DLD1 (cell line): ENCODE results near the gene PIGP.
"Not testable (repeated sequence)": the region's sequence is repeated elsewhere in the genome, so short reads cannot be mapped to it uniquely, and the experiment has no call there.

Source experiments
- in situ Hi-C: cut with HindIII; loops from 2 replicates; pipeline ENCODE4 v1.10.0; 2017; ENCODE audit warnings: low sequenced_read_pairs

The PIGP gene

DNA sequence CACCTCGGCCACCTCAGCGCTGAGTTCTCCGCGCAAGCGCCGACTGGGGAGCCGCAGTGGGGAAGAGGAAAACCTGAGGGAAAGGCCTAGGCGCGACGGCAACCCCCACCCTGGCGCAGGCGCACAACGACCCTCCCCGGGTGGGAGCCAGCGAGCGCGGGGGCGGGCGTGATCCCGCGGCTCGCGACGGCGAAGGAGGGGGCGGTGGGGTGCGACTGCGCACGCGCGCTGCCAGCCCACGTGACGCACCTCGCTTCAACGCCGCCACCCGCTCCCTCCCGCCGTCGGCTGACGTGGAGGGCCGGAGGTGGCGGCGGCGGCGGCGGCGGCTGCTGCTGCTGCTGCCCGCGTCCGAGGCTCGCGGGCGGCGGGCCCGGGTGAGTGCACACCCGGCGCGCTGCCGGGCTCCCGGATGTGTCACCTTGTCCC, at the start of gene PIGP, which contains the start of gene TTC3:
PIGP (minus strand) TSS at position 84 of the 429 bp plus-strand sequence. CDS start 556 bp downstream, outside the sequence.
TTC3 (plus strand) TSS at position 267 of the 429 bp plus-strand sequence. CDS start 14,004 bp downstream, outside the sequence.
- in situ Hi-C loops: no loop called here

DNA sequence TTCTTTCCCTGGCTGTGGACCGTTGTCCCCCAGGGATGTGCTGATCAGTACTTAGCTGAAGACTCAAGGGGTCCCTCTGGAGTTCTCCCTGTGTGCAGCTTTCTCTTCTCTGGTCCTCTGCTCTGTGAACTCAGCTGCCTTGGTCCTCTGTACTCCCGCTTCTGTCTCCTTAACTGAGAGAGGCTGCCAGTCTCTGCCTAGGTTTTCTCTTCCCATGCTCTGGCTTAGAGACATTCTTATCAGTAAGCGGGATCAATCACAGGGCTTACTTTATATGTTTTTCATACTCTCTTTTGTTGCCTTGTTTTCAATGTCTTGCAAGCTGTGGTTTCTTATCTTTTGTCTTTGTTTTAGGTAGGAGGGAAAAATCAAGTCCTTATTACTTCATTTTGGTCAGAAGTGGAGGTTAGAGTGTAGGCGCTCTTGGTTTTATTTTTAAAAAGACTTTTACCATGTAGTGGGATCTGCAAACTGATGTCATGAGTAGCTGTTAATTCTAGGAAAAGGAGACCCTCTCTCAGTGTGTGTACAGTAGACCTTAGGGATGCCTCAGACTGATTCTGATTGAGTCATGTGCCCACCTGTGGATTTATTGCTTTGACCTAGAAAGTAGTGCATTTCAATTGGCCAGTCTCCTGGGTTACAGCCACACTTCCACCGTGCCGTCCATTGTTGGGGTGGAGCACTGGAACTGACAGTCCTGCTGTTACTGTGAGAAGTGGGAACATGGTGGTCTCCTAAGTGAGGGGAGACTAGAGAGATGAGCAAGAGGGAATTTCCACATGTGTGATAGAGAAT, 46.7 kb upstream of the PIGP start:
- in situ Hi-C loops: no loop called here

DNA sequence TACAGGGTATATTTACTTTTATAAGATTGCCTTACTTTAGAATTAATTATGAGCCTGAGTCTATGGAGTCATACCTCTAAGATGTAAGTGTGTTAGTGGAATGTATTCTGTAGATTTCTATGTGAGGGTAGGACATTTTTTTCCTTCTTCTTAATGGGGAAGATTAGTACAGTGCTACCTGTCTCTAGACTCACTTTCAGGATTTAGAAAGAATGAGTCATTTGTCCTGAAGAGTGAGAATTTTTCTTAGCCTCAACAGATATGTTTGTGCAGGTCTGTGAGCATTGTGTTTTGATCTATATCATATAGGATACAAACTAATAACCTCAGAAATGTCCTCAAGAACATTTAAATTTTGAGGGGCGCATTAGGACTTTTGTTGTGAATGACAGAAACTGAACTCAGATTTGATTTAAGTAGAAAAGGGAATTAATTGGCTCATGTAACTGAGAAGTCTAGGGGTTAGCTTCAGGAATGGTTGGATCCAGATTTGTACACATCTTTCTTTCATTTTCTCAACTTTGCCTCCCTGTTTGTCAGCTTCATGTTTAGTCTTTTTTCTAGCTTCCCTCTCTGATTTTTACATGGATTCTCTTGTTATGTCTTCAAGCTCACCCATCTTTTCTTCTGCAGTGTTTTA, 45.4 kb upstream of the PIGP start:
- in situ Hi-C loops: no loop called here

DNA sequence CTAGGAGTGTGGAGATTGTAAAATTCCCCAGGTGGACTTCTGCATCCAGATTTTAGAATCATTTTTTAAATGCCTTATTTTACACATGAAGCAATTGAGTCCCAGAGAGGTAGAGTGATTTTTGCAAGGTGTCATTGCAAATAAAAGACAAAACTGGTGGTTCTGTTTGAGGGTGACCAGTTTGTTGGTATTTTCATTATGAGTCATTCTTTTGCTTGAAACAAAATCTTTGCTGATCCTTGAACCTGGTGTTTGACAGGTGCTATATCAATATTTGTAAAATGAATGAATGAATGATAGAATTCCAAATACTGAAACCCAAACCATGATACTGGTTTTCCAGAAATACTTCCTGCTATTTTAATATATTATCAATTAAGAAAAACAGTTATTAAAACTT, 44.3 kb upstream of the PIGP start:
- in situ Hi-C loops: no loop called here

DNA sequence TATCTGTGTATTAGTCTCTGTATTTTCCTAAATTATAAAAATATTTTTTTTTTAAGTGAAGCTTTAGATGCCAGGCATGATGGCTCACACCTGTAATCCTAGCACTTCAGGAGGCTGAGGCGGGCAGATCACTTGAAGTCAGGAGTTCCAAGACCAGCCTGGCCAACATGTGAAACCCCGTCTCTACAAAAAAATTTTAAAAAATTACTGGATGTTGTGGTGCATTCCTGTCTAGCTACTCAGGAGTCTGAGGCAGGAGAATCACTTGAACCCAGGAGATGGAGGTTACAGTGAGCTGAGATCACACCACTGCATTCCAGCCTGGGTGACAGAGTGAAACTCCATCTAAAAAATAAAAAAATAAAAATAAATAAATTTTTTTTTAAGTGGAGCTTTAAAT, 43.6 kb upstream of the PIGP start:
- in situ Hi-C loops: not testable (repeated sequence)

DNA sequence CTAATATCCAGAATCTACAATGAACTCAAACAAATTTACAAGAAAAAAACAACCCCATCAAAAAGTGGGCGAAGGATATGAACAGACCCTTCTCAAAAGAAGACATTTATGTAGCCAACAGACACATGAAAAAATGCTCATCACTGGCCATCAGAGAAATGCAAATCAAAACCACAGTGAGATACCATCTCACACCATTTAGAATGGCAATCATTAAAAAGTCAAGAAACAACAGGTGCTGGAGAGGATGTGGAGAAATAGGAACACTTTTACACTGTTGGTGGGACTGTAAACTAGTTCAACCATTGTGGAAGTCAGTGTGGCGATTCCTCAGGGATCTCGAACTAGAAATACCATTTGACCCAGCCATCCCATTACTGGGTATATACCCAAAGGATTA, 41.4 kb upstream of the PIGP start:
- in situ Hi-C loops: not testable (repeated sequence)

DNA sequence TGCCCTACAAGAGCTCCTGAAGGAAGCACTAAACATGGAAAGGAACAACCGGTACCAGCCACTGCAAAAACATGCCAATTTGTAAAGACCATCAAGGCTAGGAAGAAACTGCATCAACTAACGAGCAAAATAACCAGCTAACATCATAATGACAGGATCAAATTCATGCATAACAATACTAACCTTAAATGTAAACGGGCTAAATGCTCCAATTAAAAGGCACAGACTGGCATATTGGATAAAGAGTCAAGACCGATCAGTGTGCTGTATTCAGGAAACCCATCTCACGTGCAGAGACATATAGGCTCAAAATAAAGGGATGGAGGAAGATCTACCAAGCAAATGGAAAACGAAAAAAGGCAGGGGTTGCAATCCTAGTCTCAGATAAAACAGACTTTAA, 38.2 kb upstream of the PIGP start:
- in situ Hi-C loops: not testable (repeated sequence)

DNA sequence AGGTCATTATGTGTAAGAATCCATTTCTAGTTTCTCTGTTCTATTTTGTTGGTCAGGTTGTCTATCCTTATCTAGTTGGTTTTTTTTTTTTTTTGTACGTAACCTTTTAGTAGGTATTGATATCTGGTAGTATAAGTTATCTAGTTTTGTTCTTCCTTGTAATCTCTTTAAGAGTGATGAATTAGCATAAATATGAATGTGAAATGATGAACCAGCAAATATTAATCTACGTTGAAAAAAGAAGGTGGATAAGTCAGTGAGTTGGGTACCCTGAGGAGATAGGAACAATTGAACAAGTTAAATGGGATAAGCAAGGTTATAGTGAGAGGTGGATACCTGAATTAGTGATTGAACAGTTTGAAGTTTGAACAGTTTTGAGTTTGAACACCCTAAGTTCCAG, 34.1 kb upstream of the PIGP start:
- in situ Hi-C loops: no loop called here

DNA sequence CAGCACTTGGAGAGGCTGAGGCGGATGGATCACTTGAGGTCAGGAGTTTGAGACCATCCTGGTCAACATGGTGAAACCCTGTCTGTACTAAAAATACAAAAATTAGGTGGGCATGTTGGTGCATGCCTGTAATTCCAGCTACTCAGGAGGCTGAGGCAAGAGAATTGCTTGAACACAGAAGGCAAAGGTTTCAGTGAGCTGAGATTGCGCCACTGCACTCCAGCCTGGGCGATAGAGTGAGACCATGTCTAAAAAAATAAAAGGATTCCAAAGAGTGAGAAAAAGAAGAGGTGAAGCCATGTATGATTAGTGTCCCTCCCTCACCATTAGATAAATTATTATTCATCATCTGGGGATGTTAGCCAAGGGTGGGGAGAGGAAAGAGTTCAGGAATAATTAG, 29.9 kb upstream of the PIGP start:
- in situ Hi-C loops: not testable (repeated sequence)

DNA sequence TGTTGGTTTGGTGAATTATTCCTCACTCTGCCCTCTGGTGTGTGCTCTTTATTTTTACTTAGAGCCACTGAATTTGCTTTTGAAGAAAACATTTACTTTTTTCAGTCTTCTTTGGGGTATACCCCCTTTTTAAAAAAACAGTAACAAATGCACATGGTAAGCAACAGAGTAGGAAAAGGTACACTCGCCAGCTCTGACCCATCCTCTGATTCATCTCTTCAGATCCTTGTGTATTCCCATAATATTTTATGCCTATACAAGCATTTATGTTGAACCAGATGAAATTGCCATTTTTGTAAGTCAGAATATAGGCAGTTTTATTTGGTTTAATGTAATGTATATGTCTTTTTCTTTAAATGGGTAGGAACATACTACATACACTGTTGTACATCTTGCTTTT, 28.5 kb upstream of the PIGP start:
- in situ Hi-C loops: no loop called here

DNA sequence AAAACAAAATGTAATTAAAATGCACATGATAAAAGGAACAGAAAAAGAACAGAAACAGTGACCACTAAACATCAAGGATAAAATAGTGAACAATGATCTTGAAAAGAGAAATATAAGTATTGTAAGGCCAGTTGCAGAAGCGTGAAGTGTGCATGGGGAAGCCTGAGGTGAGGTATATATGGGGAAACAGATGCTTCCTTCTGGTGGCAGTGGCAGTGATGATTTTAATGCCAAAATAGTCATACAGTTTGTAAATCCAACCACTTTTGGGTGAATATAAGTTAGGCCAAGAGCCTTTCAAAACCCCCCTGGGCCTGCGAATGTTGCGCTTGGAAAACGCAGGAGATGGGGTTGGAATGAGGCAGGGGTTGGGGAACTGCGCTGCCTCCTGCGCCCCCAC, 27.4 kb upstream of the PIGP start:
- in situ Hi-C loops: no loop called here

DNA sequence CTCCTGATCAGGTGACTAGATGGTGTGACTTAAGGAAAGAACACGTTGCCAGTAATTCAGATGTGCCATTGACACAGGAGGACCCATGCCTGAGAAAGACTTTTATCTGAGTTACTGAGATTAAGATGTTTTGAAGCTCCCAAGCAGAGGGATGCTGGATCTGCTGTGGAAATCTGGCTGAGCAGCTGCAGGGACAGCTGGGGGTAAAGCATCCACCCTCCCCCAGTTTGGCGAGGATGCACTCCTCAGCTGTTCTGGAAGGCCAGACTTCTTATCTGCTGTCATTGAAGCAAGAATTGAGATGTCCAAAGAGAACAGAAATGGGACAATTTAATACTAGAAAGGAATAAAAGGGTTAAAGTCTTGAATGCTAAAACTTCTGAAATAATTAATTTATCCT, 25.9 kb upstream of the PIGP start:
- in situ Hi-C loops: no loop called here

DNA sequence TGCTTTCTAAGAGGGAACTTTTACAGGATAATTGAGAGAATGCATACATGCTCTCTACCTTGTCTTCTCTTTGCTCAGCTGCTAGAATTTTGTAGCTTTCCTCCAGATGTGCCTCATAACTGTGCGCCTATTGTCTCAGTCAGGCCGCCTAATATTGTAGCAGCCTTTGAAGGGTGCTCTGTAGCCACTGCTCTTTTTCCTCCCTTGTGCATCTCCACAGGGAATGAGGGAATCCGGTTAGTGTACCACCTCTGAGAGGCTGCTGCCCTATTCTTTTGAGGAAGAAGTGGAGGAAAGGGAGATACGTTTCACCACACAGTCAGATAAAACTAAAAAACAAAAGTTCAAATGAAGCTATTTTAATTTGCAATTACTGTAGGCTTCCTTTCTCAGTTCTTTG, 22.9 kb upstream of the PIGP start:
- in situ Hi-C loops: no loop called here

DNA sequence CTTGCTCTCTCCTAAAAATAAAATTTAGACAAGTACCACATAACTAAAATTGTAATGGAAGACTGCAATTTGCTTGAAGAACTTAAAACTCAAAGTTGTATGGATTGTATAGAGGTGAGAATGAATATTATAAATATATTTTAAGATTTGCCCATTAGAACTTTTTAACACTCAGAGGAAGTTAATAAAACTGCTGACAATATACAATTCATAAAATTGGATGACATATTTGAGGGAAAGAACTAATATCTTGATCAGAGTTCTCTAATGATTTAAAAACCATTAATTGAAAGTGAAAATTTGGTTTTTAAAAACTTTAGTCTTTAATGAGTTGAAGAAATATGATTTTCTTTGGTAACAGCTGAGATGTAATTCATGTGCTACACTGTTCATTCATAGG, 21.1 kb upstream of the PIGP start:
- in situ Hi-C loops: no loop called here

DNA sequence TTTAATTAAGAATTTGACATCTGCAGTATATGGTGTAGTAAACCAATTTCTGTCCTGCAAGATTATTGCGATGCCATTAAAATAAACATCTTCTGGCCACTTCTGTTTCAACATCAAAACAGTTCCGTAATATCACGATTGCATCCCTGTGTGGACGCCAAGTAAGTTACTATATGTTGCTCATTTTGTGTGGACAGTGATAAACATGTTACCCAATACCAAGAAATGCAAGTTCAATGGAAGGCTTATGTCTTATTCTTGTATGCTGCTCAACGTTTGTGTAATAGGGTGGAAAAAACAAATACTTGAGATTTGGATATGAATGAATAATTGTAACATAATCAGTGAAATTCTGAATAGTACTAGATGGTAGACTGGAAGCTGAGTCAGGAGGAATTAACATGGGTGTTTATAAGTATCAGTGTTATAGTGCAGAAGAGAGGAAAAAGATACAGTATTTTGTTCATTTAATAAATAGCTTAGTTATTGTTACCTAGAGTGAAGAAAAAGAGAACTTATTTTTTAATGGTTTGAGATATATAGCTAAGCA, 15.4 kb upstream of the PIGP start:
- in situ Hi-C loops: no loop called here

DNA sequence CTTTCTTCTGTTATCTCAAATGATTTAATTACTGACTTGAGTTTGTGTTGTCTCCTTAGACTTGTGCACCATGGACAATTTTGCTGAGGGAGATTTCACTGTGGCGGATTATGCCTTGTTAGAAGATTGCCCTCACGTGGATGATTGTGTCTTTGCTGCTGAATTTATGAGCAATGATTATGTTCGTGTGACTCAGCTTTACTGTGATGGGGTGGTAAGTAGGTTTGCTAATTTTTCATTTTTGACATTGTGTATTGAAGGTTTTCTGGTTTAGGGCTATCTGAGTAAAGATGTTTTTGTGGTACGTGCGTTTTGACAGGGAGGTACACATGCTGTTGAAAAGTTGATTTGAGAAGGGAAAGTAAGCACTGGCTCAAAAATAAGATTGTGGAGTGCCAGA, 14.3 kb upstream of the PIGP start:
- in situ Hi-C loops: no loop called here

DNA sequence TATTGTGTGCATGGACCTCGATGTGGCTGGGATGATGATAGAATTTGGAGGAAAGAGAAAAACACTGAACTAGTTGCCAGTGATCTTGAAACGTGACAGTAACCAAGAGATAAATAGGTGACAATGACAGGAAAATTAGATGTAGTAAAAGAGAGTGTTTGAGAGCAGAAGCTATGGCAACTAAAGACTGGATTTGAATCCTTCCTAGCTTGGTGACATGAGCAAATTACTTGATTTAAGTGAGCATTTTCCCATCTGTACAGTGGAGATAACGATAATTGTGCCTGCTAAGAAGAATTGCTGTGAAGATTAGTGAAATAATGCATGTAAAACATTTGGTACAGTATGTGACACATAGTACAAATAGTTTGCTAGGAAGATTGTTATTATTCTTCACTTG, 12.9 kb upstream of the PIGP start:
- in situ Hi-C loops: no loop called here

DNA sequence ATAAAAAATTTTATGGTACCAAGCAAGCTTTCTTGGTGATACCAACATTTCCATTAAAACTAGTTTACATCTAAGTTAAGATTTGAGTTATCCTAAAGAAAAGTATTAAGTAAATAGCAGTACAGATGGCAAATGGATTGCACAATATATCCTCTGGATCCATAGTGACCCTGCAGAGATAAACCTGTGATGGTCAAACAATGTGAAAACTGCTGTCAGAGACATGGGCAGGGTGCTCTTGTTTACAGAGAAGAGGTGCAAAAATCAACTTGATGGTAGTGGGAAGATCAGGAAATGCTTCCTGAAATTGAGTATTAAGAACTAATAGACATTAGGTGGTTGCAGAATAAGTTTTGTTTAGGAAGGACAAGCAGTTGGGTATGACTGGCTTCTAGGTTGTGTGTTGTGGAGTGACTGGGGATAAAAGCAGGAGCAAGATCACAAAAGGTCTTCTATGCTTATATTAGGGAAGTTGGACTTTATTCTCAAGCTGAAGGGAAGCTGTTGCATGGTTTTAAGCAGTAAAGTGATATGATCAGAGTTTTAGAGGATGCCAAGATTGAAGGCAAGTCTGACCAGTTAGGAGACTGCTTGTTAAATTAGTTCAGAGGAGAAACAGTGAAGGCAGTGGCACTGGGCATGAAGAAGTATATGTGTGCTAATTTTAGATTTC, 10.1 kb upstream of the PIGP start:
- in situ Hi-C loops: no loop called here

DNA sequence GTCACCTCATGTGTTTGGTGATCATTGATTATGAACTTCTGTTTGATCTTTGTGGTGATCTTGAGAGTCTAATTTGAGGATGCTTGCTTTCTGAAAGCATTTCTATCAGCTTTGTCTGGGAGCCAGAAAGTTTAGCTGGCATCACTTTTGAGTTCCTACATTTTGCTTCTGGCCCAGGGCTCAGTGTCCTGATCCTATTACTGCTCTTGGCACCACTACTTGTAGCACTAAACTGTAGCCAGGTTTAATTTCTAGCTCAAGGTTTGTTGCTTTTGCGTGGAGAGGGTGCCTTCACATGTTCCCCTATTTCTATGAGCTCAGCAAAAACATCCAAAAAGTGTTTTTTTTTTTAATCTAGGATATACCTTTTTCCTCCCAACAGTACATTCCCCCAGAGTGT, 9.5 kb upstream of the PIGP start:
- in situ Hi-C loops: no loop called here

DNA sequence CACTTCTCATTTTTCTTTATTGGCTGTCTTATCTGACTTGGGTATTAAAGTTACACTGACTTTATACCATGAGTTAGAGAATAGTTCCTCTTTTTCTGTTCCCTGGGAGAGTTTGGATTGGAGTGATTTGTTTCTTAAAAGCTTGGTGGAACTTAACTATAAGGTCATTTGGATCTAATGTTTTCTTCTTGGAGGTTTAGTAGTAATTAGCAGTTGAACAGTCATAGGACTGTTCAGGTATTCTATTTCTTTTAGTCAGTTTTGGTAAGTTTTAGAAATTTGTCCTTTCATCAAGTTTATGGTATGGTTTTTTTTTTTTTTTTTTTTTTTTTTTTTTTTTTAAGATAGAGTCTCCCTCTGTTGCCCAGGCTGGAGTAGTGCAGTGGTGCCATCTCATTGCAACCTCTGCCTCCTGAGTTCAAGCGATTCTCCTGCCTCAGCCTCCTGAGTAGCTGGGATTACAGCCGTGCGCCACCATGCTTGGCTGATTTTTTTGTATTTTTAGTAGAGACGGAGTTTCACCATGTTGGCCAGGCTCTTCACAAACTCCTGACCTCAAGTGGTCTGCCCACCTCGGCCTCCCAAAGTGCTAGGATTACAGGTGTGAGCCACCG, 6.4 kb upstream of the PIGP start:
- in situ Hi-C loops: no loop called here

DNA sequence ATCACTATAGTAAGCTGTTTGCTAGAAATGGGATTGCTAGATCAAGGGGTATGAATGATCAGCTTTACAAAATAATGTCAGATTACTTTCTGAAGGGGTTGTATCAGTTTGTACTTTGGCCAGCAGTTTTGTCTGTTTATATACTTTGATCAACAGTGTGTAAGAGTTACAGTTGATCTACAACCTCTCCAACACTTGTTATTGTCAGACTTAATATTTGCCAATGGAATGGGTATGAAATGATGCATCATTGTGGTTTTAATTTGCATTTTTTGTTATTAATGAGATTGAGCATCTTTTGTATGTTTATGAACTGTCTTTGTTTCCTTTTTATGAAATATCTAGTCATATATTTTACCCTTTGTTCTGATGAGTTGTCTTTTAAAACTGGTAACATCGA, 4.5 kb upstream of the PIGP start:
- in situ Hi-C loops: no loop called here
